GM12801 (cell line): ENCODE results near the gene TMBIM1.

Experiments
- TF ChIP-seq, protein P1 (sequence below): IDR thresholded peaks from one replicate; pipeline ENCODE4 v1.5.1; 2011; ENCODE audit warnings: control low read depth; ENCODE audit not compliant: insufficient read length; ENCODE audit errors: extremely low read depth

The TMBIM1 gene

DNA sequence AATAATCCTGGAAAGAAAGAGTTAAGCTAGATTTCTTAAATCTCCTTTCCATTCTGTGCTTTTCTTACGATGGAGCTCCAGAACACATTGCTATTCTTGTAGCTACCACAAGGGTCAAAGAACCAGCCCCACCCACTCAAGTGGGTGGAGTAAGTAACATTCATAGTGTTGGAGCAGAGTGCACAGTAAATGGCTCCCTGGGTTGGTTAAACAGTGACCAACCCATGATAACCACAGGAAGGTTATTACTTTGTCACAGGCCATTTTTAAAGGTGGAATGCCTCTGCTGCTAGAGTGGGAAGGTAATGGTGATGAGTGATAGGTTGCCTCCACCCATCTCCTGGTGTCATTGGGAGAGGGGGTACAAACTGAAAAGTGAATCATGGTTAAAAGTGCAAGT lies 61.4 kb downstream of the TMBIM1 start:
- TF ChIP-seq, protein P1, sequence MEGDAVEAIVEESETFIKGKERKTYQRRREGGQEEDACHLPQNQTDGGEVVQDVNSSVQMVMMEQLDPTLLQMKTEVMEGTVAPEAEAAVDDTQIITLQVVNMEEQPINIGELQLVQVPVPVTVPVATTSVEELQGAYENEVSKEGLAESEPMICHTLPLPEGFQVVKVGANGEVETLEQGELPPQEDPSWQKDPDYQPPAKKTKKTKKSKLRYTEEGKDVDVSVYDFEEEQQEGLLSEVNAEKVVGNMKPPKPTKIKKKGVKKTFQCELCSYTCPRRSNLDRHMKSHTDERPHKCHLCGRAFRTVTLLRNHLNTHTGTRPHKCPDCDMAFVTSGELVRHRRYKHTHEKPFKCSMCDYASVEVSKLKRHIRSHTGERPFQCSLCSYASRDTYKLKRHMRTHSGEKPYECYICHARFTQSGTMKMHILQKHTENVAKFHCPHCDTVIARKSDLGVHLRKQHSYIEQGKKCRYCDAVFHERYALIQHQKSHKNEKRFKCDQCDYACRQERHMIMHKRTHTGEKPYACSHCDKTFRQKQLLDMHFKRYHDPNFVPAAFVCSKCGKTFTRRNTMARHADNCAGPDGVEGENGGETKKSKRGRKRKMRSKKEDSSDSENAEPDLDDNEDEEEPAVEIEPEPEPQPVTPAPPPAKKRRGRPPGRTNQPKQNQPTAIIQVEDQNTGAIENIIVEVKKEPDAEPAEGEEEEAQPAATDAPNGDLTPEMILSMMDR = no peak

DNA sequence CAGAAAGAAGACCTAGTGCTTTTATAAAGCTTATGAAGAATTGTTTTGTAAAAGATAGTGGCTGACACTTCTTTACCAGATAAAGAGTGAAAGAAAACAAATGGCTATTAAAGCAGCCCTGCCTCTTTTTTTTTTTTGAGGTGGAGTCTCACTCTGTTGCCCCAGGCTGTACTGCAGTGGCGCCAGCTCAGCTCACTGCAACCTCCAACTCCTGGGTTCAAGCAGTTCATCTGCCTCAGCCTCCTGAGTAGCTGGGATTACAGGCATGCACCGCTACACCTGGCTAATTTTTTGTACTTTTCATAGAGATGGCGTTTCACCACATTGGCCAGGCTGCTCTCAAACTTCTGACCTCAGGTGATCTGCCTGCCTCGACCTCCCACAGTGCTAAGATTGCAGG lies 62.5 kb downstream of the TMBIM1 start:
- TF ChIP-seq, protein P1 = no peak

DNA sequence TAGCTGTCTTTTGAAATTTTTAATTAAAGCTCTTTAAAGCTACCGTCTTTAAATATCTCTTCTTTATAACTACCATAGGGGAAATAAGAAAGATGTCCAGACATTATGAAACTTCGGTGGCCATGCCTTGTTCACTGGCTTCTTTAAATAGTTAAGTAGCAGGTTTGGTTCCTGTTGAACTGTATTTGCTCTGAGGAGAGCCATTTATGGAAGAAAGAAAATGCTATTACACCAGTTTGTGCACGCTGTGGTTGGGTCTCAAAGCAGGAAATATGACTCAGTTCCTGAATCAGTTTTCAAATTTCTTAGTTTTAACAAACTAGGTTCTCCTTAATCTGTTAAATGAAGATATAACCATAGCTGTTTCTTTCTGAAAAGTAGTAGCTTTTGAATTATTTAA lies 63.1 kb downstream of the TMBIM1 start:
- TF ChIP-seq, protein P1 = no peak

DNA sequence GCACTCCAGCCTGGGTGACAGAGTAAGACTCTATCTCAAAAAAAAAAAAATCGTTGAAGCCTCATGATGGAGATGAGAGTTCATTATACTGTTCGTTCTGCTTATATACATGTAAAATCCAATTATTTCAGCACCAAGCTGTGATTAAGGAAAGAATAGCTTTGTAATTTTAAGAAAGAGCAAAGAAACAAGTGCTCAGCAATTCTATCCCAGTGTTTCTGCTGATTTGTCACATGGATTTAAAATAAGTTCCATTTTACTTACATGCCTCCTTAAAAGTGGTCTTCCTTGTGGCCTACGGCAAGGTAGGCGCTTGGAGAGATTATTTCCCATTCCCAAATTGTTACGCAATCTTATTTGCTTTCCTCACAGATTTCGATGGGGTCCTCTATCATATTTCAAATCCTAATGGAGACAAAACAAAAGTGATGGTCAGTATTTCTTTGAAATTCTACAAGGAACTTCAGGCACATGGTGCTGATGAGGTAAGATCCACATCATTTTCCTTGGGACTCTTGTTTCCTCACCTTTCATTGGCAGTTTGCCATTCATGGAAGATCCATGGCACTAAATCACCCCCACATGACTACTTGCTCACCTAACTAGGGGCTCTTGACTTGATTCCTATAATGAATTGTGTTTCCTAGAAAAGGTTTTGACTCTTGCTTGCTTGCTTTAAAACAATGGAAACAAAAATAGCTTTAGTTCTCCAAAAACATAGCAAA lies 63.8 kb downstream of the TMBIM1 start:
- TF ChIP-seq, protein P1 = no peak

DNA sequence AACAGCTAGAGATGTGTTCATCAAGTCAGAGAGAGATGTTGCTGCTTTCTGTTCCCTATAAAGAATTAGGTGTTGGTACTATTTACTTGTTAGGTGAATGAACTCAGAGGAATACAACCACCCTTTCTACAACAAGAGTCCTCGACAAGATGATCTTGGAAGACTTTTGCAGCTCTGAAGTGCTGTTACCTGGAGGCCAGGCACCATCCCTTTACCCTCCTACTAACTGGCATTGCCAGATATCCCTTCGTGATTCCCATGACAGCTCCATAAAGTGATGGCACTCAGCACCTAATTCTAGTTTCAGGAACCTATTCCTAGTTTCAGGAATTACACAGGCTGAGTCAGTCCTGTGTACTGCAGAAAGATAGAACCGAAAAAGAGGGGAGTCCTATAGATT lies 65.4 kb downstream of the TMBIM1 start:
- TF ChIP-seq, protein P1 = no peak
